H9 (cell line): ENCODE results near the gene FBXL7. TPM values are rescaled to one million over a fixed set of nuclear protein-coding genes. Genes with fewer than 3 reads are reported as not detected.

Source experiments
- DNase-seq: peaks from one replicate; pipeline ENCODE4 v3.0.0-alpha.2; 2017
- H2AFZ ChIP-seq: one replicate; pipeline ENCODE4 v1.6.1; 2013; ENCODE audit warnings: mild to moderate bottlenecking, low read length, control low read depth, moderate library complexity
- H2AK5ac ChIP-seq: 2 replicates; pipeline ENCODE4 v1.6.1; 2013; ENCODE audit warnings: low read length, control low read depth, mixed read lengths; ENCODE audit not compliant: insufficient read length
- H2BK120ac ChIP-seq: one replicate; pipeline ENCODE4 v1.6.1; 2013; ENCODE audit warnings: low read depth, mild to moderate bottlenecking, low read length, control low read depth, inconsistent platforms; ENCODE audit not compliant: poor library complexity, severe bottlenecking
- H2BK12ac ChIP-seq: 2 replicates; pipeline ENCODE4 v1.6.1; 2013; ENCODE audit warnings: low read length, control low read depth, mixed read lengths, low read depth; ENCODE audit not compliant: insufficient read length
- H2BK15ac ChIP-seq: 2 replicates; pipeline ENCODE4 v1.6.1; 2013; ENCODE audit warnings: low read depth, low read length, control low read depth
- H2BK20ac ChIP-seq: one replicate; pipeline ENCODE4 v1.6.1; 2013; ENCODE audit warnings: low read depth, mild to moderate bottlenecking, low read length, control low read depth, inconsistent platforms; ENCODE audit not compliant: poor library complexity, severe bottlenecking
- H2BK5ac ChIP-seq: 2 replicates; pipeline ENCODE4 v1.6.1; 2013; ENCODE audit warnings: low read length, control low read depth, mixed read lengths; ENCODE audit not compliant: insufficient read length
- H3K14ac ChIP-seq: 2 replicates; pipeline ENCODE4 v1.6.1; 2013; ENCODE audit warnings: low read length, control low read depth; ENCODE audit not compliant: insufficient read depth
- H3K18ac ChIP-seq: 2 replicates; pipeline ENCODE4 v1.6.1; 2013; ENCODE audit warnings: low read depth, mild to moderate bottlenecking, mixed read lengths, low read length, control low read depth; ENCODE audit not compliant: insufficient read length
- H3K23ac ChIP-seq: 2 replicates; pipeline ENCODE4 v1.6.1; 2013; ENCODE audit warnings: low read length, control low read depth, mixed read lengths, low read depth; ENCODE audit not compliant: insufficient read length
- H3K23me2 ChIP-seq: 2 replicates; pipeline ENCODE4 v1.6.1; 2013; ENCODE audit warnings: low read depth, mild to moderate bottlenecking, mixed read lengths, low read length, control low read depth; ENCODE audit not compliant: insufficient read length, poor library complexity, severe bottlenecking
- H3K27ac ChIP-seq: 2 replicates; pipeline ENCODE4 v1.5.1; 2013; ENCODE audit warnings: low read length, control low read depth, mixed read lengths, low read depth; ENCODE audit not compliant: insufficient read length
- H3K27me3 ChIP-seq: 2 replicates; pipeline ENCODE4 v1.6.1; 2013; ENCODE audit warnings: low read length, control low read depth, inconsistent platforms; ENCODE audit not compliant: insufficient read depth
- H3K4ac ChIP-seq: 2 replicates; pipeline ENCODE4 v1.6.1; 2013; ENCODE audit warnings: low read depth, mild to moderate bottlenecking, control low read depth, inconsistent platforms, low read length, moderate library complexity
- H3K4me1 ChIP-seq: 2 replicates; pipeline ENCODE4 v1.6.1; 2013; ENCODE audit warnings: low read length, control low read depth, inconsistent platforms; ENCODE audit not compliant: insufficient read depth
- H3K4me2 ChIP-seq: 2 replicates; pipeline ENCODE4 v1.6.1; 2013; ENCODE audit warnings: low read length, control low read depth, mixed read lengths; ENCODE audit not compliant: insufficient read length, insufficient read depth
- H3K56ac ChIP-seq: 2 replicates; pipeline ENCODE4 v1.6.1; 2013; ENCODE audit warnings: low read depth, mild to moderate bottlenecking, mixed read lengths, low read length, control low read depth; ENCODE audit not compliant: insufficient read length
- H3K79me1 ChIP-seq: 2 replicates; pipeline ENCODE4 v1.6.1; 2013; ENCODE audit warnings: low read depth, mild to moderate bottlenecking, moderate library complexity, low read length, control low read depth, inconsistent platforms; ENCODE audit not compliant: insufficient read depth, poor library complexity, severe bottlenecking
- H3K79me2 ChIP-seq: 2 replicates; pipeline ENCODE4 v1.6.1; 2013; ENCODE audit warnings: low read length, control low read depth, inconsistent platforms; ENCODE audit not compliant: insufficient read depth
- H3K9ac ChIP-seq: 2 replicates; pipeline ENCODE4 v1.6.1; 2013; ENCODE audit warnings: low read length, control low read depth, mixed read lengths; ENCODE audit not compliant: insufficient read length; ENCODE audit errors: extremely low read depth
- H3K9me3 ChIP-seq: one replicate; pipeline ENCODE4 v1.6.1; 2013; ENCODE audit warnings: low read depth, low read length, inconsistent platforms; ENCODE audit not compliant: control insufficient read depth
- H3T11ph ChIP-seq: one replicate; pipeline ENCODE4 v1.6.1; 2013; ENCODE audit warnings: mild to moderate bottlenecking, low read length, control low read depth, inconsistent platforms
- H4K20me1 ChIP-seq: one replicate; pipeline ENCODE4 v1.6.1; 2013; ENCODE audit not compliant: control insufficient read depth, insufficient read length, insufficient read depth
- H4K5ac ChIP-seq: 2 replicates; pipeline ENCODE4 v1.6.1; 2013; ENCODE audit warnings: low read depth, mild to moderate bottlenecking, mixed read lengths, low read length, control low read depth; ENCODE audit not compliant: insufficient read length
- H4K8ac ChIP-seq: replicated peaks from 2 replicates; pipeline ENCODE4 v1.6.1; 2013; ENCODE audit warnings: low read length, control low read depth, mixed read lengths, low read depth; ENCODE audit not compliant: insufficient read length
- H4K91ac ChIP-seq: 2 replicates; pipeline ENCODE4 v1.6.1; 2013; ENCODE audit warnings: low read depth, mild to moderate bottlenecking, moderate library complexity, mixed read lengths, low read length, control low read depth; ENCODE audit not compliant: insufficient read length
- H3K27ac Mint-ChIP-seq, 3 experiments: 2 replicates in 2 of 3; 3 replicates in 1 of 3; pipeline ENCODE4 v1.8.0; 2020 to 2021; ENCODE audit warnings: mixed read lengths in 3 of 3, mild to moderate bottlenecking in 1 of 3, moderate library complexity in 1 of 3
- H3K27me3 Mint-ChIP-seq: 2 replicates; pipeline ENCODE4 v1.8.0; 2021; ENCODE audit warnings: low read depth, mild to moderate bottlenecking, moderate library complexity, mixed read lengths
- H3K36me3 Mint-ChIP-seq, 3 experiments: 2 replicates in 2 of 3; 3 replicates in 1 of 3; pipeline ENCODE4 v1.8.0; 2020 to 2021; ENCODE audit warnings: low read depth in 3 of 3, mixed read lengths in 3 of 3; ENCODE audit not compliant: insufficient read depth in 1 of 3
- H3K4me1 Mint-ChIP-seq, 2 experiments: 2 replicates each; pipeline ENCODE4 v1.8.0; 2020; ENCODE audit warnings: mixed read lengths in 2 of 2
- H3K4me3 Mint-ChIP-seq, 2 experiments: 2 replicates in 1 of 2; 3 replicates in 1 of 2; pipeline ENCODE4 v1.8.0; 2020 to 2021; ENCODE audit warnings: mild to moderate bottlenecking in 2 of 2, mixed read lengths in 2 of 2, moderate library complexity in 1 of 2
- H3K9me3 Mint-ChIP-seq, 2 experiments: 2 replicates in 1 of 2; 3 replicates in 1 of 2; pipeline ENCODE4 v1.8.0; 2020; ENCODE audit warnings: mild to moderate bottlenecking in 2 of 2, mixed read lengths in 2 of 2, moderate library complexity in 1 of 2
- CTCF ChIP-seq: fragments of 200-600 bp; sonication (generic); conservative IDR thresholded peaks from 3 replicates; pipeline ENCODE4 v1.8.0; 2021; ENCODE audit warnings: antibody characterized with exemption, mild to moderate bottlenecking
- WGBS: extraction: QIAGEN DNeasy Blood & Tissue Kit; methylation state at CpG from one replicate; pipeline ENCODE4 v1.1.7; 2013; ENCODE audit warnings: missing lambda C conversion rate, low lambda C conversion rate, mixed read lengths; ENCODE audit not compliant: insufficient read length; ENCODE audit errors: extremely low coverage; 5-methylcytosine and 5-hydroxymethylcytosine counted together
- total RNA-seq: library from RNA; stranded (reverse); gene quantifications from 2 replicates; pipeline ENCODE4 v1.2.1, GENCODE V29; 2021

FBXL7 gene
- total RNA-seq, 1 experiment from 2014 or later = 14.6 TPM

- H3K23me2 ChIP-seq = no peaks in the 10 kb centered on the region
- H3K56ac ChIP-seq = no peak overlapping the region
- no peak overlapping the region for H3K18ac ChIP-seq
- no peak overlapping the region for H2BK120ac ChIP-seq
- H3K14ac ChIP-seq = no peak overlapping the region
- no peaks in the 10 kb centered on the region for H3K27me3 Mint-ChIP-seq
- H3K79me1 ChIP-seq = peaks cover 2% of the 10 kb centered on the region
- no peak overlapping the region for H3K9ac ChIP-seq
- no peak overlapping the region for H3K4ac ChIP-seq
- peaks cover 6 to 7% of the 10 kb centered on the region in 2 experiments for H3K4me1 Mint-ChIP-seq
- no peak for DNase-seq
- no peak overlapping the region for H3K27ac ChIP-seq
- no peak overlapping the region for H2AFZ ChIP-seq
- no peak overlapping the region for H2BK12ac ChIP-seq
- H2BK5ac ChIP-seq = no peak overlapping the region
- H3K36me3 Mint-ChIP-seq = peaks cover 0 to 4% (median 0%) of the 10 kb centered on the region in 3 experiments; a peak in 2 of 7 replicates
- H3K4me1 ChIP-seq = no peaks in the 10 kb centered on the region
- no peak overlapping the region for H2BK15ac ChIP-seq
- no peaks in the 10 kb centered on the region for H3K27me3 ChIP-seq
- no peaks in the 10 kb centered on the region for H3K79me2 ChIP-seq
- no peaks in the 10 kb centered on the region for H3K9me3 ChIP-seq
- no peak for TF ChIP-seq CTCF
- no CpG with 5 or more reads among the region's 1 CpG for WGBS
- H2AK5ac ChIP-seq = no peak overlapping the region
- no peaks in the 10 kb centered on the region for H4K20me1 ChIP-seq
- H3K27ac Mint-ChIP-seq = no peak overlapping the region
- H4K5ac ChIP-seq = no peak overlapping the region
- H3T11ph ChIP-seq = no peak overlapping the region
- H3K23ac ChIP-seq = no peak overlapping the region
- H3K4me2 ChIP-seq = no peak overlapping the region
- H2BK20ac ChIP-seq = no peak overlapping the region
- H3K4me3 Mint-ChIP-seq = no peak overlapping the region
- H4K91ac ChIP-seq = no peak overlapping the region
- H3K9me3 Mint-ChIP-seq = no peaks in the 10 kb centered on the region
- H4K8ac ChIP-seq = no peak overlapping the region
Observed at GRCh38 chr5:15621094-15621493, 121.1 kb downstream of the FBXL7 start.
